Stimulated activated CD8-positive, alpha-beta memory T cell treated with anti-CD3 and anti-CD28 coated beads, Interleukin-7, amount 100 ng/mL, for 4 hours (primary cell): Measurements from ENCODE around the gene ZSWIM6.
"Not testable (repeated sequence)": the region's sequence is repeated elsewhere in the genome, so short reads cannot be mapped to it uniquely, and the experiment has no call there.

Source experiments
- DNase-seq, 2 donors: peaks; one replicate each; pipeline ENCODE4 v3.0.0-alpha.2; 2020; ENCODE audit warnings: low read depth in 2 of 2

The ZSWIM6 gene

DNA sequence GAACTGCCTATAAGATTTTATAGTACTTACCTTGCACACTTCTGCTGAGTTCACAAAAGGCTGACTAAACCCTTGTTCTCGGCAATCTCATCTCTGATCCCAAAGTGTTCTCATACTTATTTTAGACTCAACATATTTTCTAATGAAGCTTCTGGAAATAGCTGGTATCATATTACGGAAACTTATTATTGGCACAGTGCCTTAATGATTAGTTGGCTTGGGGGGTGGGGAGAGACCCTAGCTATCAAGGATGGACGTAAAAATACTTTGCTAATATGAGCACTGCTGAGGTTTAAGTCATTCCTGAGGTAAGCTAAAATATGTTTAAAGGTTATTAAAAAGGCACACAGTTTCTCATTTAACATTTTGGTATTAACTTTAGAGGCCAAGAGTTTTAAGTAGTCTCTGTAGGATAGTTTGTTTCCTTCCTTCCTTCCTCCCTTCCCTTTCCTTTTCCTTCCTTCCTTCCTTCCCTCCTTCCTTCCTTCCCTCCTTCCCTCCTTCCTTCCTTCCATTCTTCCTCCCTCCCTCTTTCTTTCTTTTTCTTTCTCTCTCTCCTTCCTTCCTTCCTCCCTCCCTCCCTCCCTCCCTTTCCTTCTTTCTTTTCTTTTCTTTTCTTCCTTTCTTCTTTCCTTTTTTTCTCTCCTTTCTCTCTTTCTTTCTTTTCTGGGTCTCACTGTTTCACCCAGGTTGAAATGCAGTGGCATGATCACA is 31.5 kb downstream of the ZSWIM6 start:
- no peak for DNase-seq

DNA sequence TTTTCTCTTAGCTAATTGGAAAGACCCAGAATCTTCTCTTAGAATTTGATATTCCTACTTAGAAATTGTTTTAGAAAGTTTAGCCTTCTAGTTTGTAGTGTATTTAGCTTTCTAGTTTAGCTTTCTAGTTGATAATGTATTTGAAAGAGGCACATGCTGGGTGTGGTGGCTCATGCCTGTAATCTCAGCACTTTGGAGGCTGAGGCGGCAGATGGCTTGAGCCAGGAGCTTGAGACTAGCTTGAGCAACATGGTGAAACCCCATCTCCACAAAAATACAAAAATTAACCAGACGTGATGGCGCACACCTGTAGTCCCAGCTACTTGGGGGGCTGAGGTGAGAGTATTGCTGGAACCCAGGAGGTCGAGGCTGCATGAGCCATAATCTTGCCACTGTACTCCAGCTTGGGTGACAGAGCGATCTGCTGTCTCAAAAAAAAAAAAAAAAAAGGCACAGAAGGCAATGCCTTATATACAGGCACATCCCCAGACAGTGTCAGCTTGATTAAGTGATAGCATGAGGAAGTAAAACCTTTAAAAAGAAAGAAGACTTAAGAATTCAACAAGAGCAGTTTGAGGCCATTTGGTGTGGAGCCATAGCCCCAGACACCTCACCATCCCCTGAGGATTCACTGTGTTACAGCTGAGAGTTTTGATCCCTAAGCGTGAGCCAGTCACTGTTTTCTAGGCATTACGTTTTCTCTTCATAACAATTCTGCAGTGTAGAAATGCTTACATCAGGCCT is 34.6 kb downstream of the ZSWIM6 start:
- no peak for DNase-seq

DNA sequence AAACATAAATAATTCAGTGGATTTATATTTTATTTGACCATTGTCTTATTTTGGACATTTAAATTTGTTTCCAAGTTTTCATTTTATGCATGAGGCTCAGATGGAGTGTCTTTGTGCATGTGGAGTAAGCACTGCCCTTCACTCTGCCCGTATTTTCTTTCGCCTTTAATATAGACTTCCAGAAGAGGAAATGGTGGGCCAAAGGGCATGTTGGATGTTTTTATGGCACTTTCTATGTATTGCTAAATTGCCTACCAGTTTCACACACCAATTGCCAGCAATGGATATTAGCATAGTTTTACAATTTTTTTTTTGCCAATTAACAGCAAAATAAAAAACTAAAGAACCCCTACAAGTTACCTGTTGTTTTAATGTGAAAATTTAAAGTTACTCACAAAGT is 38.4 kb downstream of the ZSWIM6 start:
- no peak for DNase-seq

DNA sequence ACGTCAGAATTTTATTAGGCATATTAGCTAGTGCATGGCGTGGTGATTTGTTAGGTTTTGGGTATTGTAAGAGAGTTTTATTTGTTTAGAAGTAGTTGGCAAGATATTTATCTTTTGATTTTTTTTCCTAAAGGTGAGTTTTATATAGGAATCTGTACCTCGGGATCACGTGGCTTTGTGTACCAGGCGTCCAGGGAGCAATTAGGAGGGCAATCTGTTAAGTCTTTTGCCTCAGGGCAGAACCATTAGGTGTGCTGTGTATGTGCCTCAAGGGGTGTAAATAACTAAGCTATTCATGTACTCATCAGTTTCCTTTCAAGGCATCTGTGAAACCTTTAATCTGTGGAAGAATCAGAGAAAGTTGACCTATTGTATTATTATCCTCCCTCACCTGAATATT is 39.4 kb downstream of the ZSWIM6 start:
- DNase-seq, result no peak

DNA sequence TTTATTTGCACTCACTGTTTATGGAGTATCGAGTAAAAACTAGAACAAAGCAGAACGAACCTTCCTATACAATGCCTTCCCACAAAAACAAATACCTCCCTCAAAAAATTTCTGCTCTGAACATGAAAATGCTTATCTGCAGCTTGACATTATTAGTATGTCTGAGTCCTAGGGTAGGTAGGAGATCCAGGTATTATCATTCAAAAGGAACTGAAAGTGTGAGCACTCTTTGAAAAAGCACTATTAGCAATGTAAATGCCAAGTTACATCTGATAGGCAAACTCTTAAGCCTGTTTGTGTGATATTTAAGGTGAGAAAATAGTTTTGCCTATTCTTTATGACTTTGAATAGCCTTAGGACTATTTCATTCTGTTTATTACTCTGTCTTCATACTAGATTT is 47.6 kb downstream of the ZSWIM6 start:
- no peak for DNase-seq

DNA sequence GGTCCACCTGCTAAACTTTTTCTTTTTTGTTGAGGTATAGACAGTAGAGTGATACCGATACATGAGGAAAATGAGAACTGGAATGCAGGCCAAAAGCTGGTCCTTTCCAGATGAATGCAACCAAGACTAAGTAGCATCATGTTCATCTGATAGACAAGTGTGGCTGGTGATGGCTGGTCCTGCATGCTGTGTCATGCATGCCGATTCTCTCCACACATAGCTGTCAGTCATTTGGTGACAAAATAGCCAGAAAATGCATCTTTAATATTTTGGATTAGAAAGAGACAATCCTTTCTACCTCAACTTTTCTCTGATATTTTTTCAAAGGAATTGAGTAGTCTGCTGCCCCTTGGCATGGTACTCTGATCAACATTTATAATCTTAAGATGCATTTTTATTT is 49.9 kb downstream of the ZSWIM6 start:
- no peak for DNase-seq

DNA sequence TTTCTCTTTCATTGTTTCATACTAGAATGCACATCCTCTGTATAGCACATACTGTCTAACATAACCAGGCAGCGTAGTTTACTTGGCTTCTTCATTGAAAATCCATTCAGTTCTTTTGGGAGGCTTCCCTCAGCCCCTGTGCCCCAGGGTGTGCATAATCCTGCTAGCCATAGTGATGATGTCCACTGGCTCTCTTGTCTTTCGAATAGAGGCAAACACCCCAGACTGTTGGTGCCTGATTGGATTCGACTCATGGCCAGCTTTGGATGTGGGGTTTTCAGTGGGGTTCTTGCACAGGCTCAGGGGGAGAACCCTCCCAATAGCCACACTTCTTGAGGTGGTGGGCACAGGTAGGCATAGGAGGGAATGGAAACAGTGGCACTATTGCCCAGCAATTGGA is 53.6 kb downstream of the ZSWIM6 start:
- no peak for DNase-seq

DNA sequence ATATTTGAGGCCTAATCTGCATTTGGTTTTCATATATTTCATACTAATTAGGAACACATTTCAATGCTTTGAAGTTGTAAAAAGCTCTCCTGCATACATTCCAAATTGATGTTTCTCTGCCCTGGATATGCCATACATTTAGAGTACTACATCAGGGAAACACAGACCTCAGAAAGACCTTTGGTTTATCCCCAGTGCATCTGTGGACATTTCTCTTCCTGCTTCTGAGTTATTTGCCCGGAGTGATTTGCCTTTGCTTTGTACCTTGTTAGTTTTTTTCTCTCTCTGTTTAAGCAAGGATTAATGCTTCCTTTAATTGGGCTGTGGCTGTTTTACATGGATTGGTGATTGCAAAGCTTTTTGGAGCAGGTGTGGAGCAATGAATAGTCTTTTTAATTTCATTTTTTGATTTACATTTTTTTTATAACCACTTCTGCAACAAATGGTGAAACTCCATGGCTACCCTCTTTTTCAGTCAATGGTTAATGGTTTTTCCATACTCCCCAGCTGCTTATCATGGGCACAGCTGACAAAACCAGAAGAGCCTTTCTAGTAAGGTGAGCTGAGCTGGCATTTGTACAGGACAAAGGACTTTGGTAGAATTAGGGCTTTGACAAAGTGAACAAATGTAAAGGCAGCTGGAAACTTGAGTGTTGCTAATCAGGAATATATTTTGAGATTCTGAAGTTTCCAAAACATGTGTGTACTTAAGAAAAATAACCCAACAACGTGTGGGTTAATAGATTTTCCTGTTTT is 54.2 kb downstream of the ZSWIM6 start:
- DNase-seq, result no peak

DNA sequence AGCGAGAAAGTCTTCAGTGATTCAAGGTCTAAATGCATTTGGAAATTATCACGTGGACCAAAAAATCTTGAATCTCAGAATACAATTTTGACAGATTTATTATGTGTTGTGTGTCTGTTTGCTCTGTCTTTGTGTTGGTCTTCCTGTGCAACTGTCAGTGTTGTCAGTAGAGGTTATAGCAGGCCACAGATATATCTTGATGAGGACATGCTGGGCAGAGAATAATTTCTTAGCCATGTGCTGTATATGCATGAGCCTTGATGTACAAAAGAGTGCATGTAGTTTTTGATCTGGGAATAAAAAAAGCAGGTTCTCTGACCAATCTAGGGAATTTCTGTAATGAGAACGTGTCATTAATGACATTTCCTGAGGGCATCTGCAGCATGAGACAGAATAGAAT is 57.6 kb downstream of the ZSWIM6 start:
- DNase-seq, result no peak

DNA sequence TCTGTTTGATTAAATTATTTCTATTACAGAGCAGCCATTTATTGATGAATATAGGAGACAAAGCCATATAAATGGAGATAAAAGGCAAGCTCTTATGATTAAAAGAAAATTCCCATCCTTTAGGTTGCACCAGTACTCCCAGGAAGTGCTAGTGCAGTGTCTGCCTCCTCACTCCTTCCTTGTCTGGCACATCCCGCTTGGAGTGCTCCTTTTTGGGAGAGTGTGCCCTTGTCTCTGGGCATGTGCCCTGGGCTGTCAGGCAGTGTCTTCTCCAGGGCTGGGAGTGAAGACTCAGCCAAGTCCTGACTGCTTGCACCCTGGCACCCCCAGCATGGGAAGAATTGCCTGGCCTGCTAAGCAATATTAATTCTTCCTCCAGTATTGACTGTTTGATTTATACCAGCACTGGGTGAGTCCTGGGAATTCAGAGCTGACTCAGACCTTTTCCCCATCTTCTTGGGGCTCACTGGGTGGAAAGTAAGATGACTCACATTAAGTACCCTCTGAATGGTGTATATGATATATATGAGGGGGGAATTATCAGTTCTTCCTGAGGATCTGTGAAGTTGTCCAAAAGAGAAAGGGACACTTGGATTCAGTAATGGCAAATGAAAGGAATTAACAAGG is 62.1 kb downstream of the ZSWIM6 start:
- DNase-seq, result no peak

DNA sequence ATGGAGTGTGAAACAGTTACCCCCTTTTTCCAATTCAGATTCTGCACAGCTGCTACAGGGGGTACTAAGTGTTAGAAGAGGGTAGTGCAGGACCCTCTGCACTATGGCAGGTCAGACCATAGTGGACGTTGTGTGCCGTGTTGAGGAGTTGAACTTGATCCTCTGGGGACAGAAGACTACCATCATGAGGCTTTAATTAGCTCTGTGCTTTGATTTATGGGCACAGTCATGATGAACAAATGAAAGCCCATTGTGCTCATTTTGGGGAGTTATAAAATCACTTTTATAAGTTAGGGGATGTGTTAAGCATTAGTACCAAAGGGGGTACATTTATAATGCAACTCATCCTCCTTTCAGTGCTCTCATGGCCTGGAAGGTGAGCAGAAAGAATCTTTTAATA is 62.7 kb downstream of the ZSWIM6 start:
- no peak for DNase-seq

DNA sequence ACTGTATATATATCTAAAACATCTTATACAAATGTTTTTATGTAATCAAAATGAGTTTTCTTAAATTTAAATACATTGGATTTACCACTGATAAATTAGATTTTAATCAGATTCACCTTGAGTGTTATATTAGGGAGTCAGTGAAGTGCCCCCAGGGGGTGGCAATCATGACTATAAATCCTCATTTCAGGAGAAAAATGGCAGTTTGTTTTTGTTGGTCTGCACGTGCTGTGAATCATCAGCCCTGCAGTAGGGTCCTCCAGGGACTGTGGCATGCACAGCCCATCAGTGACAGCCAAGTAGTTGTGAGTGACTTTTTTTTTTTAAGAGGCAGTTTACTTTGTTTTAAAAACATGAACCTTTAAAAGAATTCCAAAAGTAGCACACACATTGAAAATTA is 65.2 kb downstream of the ZSWIM6 start:
- no peak for DNase-seq

DNA sequence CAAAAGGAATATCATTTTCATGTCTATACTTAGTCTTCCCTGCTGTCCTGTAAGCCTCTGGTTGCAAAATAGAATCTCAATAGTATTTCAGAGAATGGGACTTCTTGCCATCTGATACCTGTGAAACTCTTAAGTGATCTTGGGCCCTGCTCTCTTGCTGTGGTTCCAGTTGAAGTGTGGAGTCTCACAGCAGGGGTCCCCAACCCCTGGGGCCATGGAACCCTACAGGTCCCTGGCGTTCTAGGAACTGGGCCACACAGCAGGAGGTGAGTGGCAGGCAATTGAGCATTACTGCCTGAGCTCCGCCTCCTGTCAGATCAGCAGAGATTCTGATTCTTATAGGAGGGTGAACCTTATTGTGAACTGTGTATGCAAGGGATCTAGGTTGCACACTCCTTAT is 65.9 kb downstream of the ZSWIM6 start:
- no peak for DNase-seq

DNA sequence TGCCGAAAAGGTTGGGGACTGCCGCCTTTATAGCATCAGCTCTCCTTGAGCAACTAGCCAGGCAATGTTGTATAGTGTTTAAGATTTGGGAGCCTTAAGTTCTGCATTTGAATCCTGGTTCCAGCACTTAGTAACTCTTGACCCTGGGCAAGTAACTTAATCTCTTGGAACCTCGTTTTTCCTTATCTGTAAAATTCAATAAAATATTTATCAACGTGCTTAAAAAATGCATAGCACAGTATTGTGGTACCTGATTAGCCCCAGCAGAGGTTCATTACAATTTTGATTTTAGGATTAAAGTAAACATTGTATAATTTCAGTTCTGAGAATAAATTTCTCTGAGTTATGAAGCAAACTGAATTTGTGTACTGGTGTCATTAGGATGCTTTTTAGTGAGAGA is 66.4 kb downstream of the ZSWIM6 start:
- no peak for DNase-seq

DNA sequence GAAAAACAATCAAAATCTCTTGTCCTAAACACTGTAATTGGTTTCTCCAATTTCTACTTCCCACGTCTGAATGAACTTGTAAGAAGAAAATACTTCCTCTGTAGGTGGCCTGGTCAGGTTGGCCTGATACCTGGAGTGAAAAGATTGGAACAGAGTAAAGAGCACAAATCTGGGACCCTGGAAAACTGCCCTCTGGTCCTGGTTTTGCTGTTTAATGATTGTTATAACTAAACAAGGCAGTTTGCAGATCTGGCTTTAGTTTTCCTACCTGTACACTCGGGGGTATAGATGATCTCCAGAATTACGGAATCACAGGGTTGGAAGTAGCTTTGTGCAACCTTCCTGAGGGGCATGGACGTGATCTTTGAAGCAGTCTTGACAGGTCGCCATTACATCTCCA is 67.6 kb downstream of the ZSWIM6 start:
- DNase-seq, result no peak

DNA sequence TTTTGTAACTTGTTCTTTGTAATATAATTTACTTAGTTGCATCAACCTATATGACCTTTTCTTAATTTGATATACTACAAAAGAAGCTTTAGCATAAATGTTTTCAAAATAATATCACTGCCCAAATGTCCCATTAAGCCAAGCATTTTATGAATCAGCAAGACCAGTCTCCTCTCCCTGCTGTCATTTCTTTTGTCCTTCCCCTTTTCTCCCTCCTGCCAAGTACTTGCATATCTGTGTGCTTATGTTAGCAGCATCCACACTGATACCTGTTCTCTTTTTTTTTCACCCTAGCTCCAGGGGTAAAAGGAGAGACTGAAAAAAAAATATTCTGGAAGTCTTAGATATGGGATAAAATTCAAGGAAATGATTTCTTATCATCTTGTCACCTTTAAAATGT is 69.7 kb downstream of the ZSWIM6 start:
- no peak for DNase-seq

DNA sequence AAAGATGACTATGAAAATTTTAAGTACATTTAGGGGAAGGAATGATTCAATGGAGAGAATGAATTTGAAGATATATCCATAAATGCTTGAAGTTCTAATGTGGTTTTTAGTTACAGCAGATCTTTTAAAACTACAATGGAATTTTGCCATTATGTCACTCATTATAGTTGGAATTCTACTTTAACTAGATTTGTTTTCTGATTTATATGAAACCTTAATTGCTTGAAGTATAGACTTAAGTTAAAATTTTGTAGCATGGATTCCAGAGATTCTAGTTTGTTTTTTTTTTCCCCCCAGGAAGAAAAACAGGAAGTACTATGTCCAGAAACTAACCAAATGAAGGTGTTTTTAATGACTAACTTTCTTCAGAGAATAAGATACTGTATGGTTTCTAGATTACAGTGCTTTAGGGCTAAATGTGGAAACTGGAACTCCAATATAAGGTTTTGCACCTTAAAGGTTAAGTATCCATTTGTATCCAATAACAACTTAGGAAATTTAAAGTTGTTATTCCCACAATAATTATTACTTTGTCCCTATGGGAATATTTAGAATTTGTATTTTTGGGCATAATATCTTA is 70.3 kb downstream of the ZSWIM6 start:
- DNase-seq, result no peak

DNA sequence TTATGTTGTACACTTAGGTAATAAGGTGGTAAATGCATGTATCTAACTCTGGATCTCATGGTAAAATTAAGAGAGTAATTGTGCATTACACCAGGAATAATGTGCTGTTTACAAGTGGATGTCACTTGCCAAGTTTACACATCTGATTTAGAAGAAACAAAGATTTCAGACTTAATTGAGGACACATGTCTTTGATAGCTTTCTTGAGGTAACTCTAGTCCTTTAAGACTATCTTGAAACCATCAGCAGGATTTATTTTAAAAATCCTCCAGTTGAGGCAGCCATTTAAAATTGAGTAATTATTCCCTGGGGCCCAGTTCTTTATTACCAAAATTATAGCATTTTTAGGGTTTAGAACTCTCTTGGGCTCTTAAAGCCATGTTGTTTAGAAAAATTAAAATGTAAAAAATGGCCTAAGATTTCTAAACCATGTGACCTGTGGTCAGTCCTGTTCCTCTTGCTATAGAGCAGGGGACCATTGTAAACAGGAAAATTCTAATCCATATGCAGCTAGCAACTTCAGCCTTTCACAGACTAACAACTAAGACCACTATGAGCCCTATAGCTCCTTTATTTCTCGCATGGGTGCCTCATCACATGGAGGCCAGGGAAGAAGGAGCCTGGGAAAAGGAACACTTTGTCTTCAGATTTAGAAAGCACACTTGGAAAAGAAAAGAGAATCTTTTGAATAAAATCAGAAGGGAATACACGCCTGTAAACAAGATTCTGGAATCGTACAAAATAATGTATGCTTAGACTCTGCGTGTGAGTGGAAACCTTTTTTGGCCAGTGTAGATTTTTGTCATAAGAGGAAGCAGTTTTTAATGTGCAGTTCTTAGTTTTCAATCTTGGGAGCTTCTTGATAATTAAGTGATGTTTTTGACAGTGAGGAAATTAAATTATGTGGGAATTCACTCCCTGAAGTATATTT is 71.2 kb downstream of the ZSWIM6 start:
- DNase-seq, result no peak

DNA sequence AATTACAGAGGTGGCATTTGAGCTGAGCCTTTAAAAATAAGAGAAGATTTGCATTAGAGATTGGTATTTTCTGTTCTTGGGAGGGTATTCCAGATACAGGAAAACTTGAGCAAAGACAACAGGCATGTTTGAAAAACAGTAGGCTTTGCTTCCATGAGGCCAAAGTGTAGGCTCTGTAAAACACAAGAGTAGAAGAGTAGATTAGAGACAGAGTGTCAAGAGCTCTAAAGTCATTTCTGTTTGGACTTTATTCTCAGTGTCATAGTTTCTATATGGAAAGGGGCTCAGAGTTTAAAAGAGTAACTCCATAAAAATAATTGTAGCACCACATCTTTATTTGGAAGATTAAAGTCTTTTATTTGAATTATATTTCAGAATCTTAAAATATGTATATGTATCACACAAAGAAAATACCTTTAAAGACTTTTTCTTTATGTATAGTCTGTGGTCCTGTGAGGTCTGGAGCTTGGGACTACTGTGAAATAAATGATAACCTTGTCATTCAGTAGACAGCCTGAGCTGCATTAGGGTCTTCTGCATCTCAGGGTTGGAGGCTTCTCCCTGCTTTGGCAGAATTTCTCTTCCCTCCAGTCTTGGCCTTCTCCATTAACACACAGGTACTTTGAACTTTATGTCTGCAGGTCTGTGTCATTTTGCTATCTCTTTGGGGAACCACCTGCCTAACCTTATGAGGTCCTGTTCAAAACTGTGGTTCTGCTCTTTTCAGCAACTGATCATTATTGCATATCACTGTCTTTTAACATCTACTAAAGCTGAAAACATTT is 73.6 kb downstream of the ZSWIM6 start:
- no peak for DNase-seq

DNA sequence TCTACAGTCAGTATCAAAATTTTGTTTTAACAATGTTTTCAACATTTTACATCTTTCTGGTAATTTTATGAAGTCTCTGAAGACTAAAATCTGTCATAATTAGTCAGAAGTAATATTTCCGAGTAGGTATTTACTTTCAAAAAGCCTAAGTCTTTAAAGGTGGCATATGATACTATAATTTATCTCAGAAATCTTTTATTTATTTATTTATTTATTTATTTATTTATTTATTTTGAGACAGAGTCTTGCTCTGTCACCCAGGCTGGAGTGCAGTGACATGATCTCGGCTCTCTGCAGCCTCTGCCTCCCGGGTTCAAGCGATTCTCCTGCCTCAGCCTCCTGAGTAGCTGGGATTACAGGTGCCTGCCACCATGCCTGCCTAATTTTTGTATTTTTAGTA is 74.4 kb downstream of the ZSWIM6 start:
- not testable (repeated sequence) for DNase-seq
